Activated CD8-positive, alpha-beta T cell treated with anti-CD3 and anti-CD28 coated beads, Interleukin-2, amount 10 ng/mL, durations not matched to agents 7 days and 5 days (primary cell): ENCODE results near the gene SEC22B. TPM values are rescaled to one million over a fixed set of nuclear protein-coding genes. Genes with fewer than 3 reads are reported as not detected.
"Not testable (repeated sequence)": the region's sequence is repeated elsewhere in the genome, so short reads cannot be mapped to it uniquely, and the experiment has no call there.

Source experiments
- ATAC-seq: fragments of 150-1000 bp; cut with Tn5 transposase; one replicate; pipeline ENCODE4 v1.10.0; 2021; ENCODE audit warnings: moderate library complexity
- CTCF ChIA-PET: fragments of 350-600 bp; sonication (Branson Sonifier 250); formaldehyde crosslinking; loops from one replicate; lab custom pipeline; 2021; ENCODE audit warnings: antibody characterized with exemption; lab: Charles Lee
- POLR2A ChIA-PET: fragments of 350-600 bp; sonication (Branson Sonifier 250); formaldehyde crosslinking; loops from one replicate; lab custom pipeline; 2021; ENCODE audit warnings: antibody characterized with exemption; lab: Charles Lee
- DNase-seq: peaks from one replicate; pipeline ENCODE4 v3.0.0-alpha.2; 2020
- H3K27ac Mint-ChIP-seq: one replicate; pipeline ENCODE4 v1.8.0; 2021; ENCODE audit warnings: mild to moderate bottlenecking, mixed read lengths
- H3K27me3 Mint-ChIP-seq: one replicate; pipeline ENCODE4 v1.8.0; 2021; ENCODE audit warnings: low read depth, mixed read lengths
- H3K36me3 Mint-ChIP-seq: one replicate; pipeline ENCODE4 v1.8.0; 2021; ENCODE audit warnings: low read depth, mixed read lengths
- H3K4me1 Mint-ChIP-seq: one replicate; pipeline ENCODE4 v1.8.0; 2021; ENCODE audit warnings: low read depth, mixed read lengths
- H3K4me3 Mint-ChIP-seq: one replicate; pipeline ENCODE4 v1.8.0; 2021; ENCODE audit warnings: mild to moderate bottlenecking, mixed read lengths
- H3K9me3 Mint-ChIP-seq: one replicate; pipeline ENCODE4 v1.8.0; 2022; ENCODE audit warnings: mixed read lengths; ENCODE audit not compliant: insufficient read depth
- total RNA-seq, 2 experiments: library from RNA; stranded (reverse); gene quantifications; one replicate each; pipeline ENCODE4 v1.2.3, GENCODE V29; 2021

Gene SEC22B
- total RNA-seq, 2 experiments from 2014 or later: 21.9 to 22.4 TPM

GRCh38 chr1:120123813-120124510 lies 52.4 kb downstream of the SEC22B start:
- H3K36me3 Mint-ChIP-seq, POLR2A ChIA-PET, DNase-seq, CTCF ChIA-PET, H3K27ac Mint-ChIP-seq, H3K4me3 Mint-ChIP-seq, H3K27me3 Mint-ChIP-seq, H3K9me3 Mint-ChIP-seq: not testable (repeated sequence)
- peaks cover 19% of the 10 kb centered on the region for H3K4me1 Mint-ChIP-seq
- ATAC-seq: peak; percentile 48

DNA sequence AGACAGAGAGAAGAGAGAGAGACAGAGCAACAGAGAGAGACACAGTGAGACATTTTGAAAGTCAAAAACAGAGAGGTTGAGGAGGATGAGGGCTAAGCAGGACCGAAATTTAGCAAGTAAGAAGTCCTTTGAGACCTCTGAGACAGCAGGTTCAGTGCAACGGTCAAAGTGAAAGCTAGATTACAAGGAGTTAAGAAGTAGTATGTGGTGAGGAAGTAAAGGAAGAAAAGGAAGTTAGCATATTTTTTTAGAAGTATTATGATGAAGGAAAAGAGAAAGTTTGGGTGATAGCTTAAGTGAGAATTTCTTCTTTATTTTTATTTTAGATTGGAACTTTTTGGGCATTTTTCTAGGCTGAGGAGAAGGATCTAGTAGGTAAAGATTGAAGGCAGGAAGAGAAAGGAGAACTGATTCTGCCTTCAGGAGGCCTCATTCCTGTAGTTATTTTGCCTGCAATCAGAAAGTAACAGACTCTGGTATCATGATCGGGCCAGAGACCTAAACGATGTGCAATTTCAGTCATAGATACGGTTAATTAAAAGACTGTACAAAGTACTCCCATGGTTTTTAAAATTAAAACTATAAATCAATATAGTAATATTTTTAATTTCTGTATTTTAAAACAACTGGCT lies 53.9 kb downstream of the SEC22B start:
- H3K4me3 Mint-ChIP-seq, CTCF ChIA-PET, H3K27me3 Mint-ChIP-seq, DNase-seq, H3K36me3 Mint-ChIP-seq, H3K9me3 Mint-ChIP-seq, POLR2A ChIA-PET: not testable (repeated sequence)
- ATAC-seq: peak; percentile 80
- peak overlapping the region; percentile 87 for H3K27ac Mint-ChIP-seq
- peaks cover 22% of the 10 kb centered on the region for H3K4me1 Mint-ChIP-seq

DNA sequence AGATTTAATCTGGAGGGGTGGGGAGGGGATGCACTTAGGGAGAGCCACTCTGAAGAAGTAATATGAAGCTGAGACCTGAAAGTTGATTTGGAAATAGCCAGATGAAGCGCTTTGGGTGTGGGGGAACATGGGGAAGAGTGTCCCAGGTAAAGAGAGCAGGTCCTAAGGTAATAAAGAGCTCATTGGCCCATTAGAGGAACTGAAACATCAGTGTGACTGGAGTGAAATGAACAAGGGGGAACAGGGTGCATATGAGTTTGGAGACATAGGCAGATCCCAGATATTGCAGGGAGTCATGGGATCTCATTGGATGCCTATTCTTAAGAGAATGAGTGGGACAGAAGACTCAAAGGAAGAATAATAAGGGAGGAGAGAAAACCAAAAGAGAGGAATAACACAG lies 54.5 kb downstream of the SEC22B start:
- Mint-ChIP-seq H3K4me1 (peaks cover 22% of the 10 kb centered on the region), H3K27ac (peak overlapping the region; percentile 66)
- H3K36me3 Mint-ChIP-seq, H3K27me3 Mint-ChIP-seq, ATAC-seq, CTCF ChIA-PET, H3K9me3 Mint-ChIP-seq, POLR2A ChIA-PET, H3K4me3 Mint-ChIP-seq, DNase-seq: not testable (repeated sequence)

- H3K9me3 Mint-ChIP-seq, CTCF ChIA-PET, POLR2A ChIA-PET, H3K4me3 Mint-ChIP-seq, DNase-seq, H3K27me3 Mint-ChIP-seq, ATAC-seq, H3K27ac Mint-ChIP-seq, H3K36me3 Mint-ChIP-seq: not testable (repeated sequence)
- peaks cover 22% of the 10 kb centered on the region for H3K4me1 Mint-ChIP-seq
Measured at GRCh38 chr1:120120525-120120924, 55.8 kb downstream of the SEC22B start.

DNA sequence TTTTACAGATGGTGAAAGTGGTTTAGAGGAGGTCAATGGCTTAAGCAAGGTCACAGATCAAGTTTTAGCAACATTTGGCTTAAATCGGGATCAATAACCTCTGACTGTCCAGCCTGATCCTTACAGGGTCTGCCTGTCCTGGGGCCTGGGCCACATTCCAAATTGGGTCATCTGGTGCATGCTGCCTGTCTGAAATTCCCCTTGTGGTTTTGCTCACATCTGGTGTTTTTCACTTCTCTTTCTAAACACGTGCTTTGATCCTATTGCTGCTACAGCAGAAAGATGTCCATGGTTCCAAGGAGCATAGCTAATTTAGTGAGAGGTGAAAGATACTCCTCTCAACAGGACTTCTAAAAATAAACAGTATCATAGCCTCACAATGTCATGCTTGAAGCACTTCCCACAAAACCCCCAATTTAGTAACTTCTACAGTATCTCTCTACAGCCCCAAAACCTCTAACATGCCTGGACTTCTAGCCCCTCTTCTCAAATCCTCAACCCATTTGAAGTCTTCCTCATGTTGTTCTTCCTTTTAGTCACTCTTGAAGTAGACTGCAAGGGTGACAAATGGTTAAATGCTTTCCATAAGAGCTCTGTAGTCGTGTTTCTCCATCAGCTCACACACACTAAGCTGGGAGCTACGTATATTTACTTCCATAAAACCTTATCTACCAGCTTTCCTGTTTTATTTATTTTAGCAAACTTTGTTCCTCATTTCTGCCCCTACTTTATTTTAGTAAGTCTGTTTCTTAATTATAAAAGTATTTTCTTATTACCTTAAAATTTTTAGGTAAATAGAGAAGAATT lies 58.7 kb downstream of the SEC22B start:
- POLR2A ChIA-PET: not testable (repeated sequence)

GRCh38 chr1:120116094-120116493 lies 60.2 kb downstream of the SEC22B start:
- DNase-seq, H3K36me3 Mint-ChIP-seq, H3K9me3 Mint-ChIP-seq, POLR2A ChIA-PET, CTCF ChIA-PET, ATAC-seq, H3K27ac Mint-ChIP-seq, H3K27me3 Mint-ChIP-seq, H3K4me3 Mint-ChIP-seq: not testable (repeated sequence)
- peaks cover 12% of the 10 kb centered on the region for H3K4me1 Mint-ChIP-seq

More for the DNA sequence above, 58.7 kb downstream of the SEC22B start:
- CTCF ChIA-PET, H3K27ac Mint-ChIP-seq, H3K9me3 Mint-ChIP-seq, H3K27me3 Mint-ChIP-seq, ATAC-seq, DNase-seq, H3K4me3 Mint-ChIP-seq, H3K36me3 Mint-ChIP-seq: not testable (repeated sequence)
- peaks cover 10% of the 10 kb centered on the region for H3K4me1 Mint-ChIP-seq

DNA sequence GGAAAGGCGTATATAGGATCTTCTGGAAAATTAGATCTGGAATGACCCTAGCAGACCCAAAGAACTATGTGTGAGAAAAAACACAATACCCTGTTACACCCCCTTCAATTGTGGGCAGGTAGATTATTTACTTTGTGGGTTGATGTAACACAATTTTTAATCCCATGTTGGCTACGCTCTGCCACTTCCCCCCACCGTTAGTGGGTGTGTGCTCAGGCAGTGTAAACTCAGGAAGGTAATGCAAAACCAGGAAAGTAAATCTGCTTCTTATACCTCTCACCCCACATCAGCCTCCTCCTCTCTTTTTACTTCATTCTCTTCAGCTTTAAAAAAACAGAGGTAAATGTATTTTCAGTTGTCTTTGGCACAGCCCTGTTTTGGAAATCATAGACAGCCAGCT lies 63.2 kb downstream of the SEC22B start:
- POLR2A ChIA-PET, ATAC-seq, CTCF ChIA-PET, H3K36me3 Mint-ChIP-seq, H3K4me1 Mint-ChIP-seq, H3K9me3 Mint-ChIP-seq, H3K27me3 Mint-ChIP-seq, DNase-seq, H3K4me3 Mint-ChIP-seq, H3K27ac Mint-ChIP-seq: not testable (repeated sequence)

DNA sequence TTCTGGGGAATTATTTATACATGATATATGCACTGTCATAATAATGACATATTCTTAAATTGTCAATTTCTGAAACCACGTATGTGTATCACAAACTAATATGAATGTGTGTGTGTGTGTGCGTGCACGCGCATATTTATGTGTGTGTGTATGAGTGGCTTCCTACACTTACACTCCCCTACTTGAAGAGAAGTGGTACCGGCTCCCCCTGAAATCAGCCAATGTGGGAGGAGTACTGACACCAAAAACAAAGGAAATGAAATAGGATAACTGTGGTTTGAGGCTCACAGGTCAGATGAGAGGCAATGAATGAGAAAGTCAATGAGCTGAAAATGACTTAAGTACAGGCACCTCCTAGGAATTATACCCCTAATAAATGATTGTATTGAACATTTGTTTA lies 64.1 kb downstream of the SEC22B start:
- CTCF ChIA-PET, POLR2A ChIA-PET, DNase-seq, H3K36me3 Mint-ChIP-seq, H3K4me3 Mint-ChIP-seq, H3K9me3 Mint-ChIP-seq, H3K27ac Mint-ChIP-seq, H3K4me1 Mint-ChIP-seq, H3K27me3 Mint-ChIP-seq, ATAC-seq: not testable (repeated sequence)

- POLR2A ChIA-PET, CTCF ChIA-PET, H3K36me3 Mint-ChIP-seq, ATAC-seq, DNase-seq, H3K27ac Mint-ChIP-seq, H3K4me1 Mint-ChIP-seq, H3K4me3 Mint-ChIP-seq, H3K9me3 Mint-ChIP-seq, H3K27me3 Mint-ChIP-seq: not testable (repeated sequence)
Measured at GRCh38 chr1:120111771-120112170, 64.5 kb downstream of the SEC22B start.

DNA sequence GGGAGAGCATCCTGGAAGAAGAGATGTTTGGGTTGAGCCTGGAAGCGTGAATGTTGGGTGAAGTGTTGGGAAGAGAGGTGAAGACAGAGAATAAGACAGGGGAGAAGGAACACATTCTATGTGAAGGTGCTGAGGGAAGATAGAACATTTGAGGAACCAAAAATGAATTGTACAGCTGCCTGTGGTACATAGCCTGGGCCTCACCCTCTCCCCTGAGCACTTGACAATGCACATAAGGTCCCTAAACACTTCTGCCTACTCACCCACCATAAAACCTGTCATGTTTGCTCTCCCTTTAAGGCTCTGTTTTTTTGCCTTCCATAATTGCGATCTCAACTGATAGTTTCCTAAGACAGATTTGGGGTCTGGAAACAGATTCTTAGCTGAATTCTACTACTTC lies 65.3 kb downstream of the SEC22B start:
- H3K9me3 Mint-ChIP-seq, POLR2A ChIA-PET, H3K36me3 Mint-ChIP-seq, H3K4me3 Mint-ChIP-seq, H3K27ac Mint-ChIP-seq, DNase-seq, H3K4me1 Mint-ChIP-seq, H3K27me3 Mint-ChIP-seq, CTCF ChIA-PET: not testable (repeated sequence)
- peak; percentile 23 for ATAC-seq

- ATAC-seq, DNase-seq, H3K36me3 Mint-ChIP-seq, POLR2A ChIA-PET, CTCF ChIA-PET, H3K4me3 Mint-ChIP-seq, H3K27me3 Mint-ChIP-seq, H3K27ac Mint-ChIP-seq, H3K9me3 Mint-ChIP-seq: not testable (repeated sequence)
- peaks cover 18% of the 10 kb centered on the region for H3K4me1 Mint-ChIP-seq
Measured at GRCh38 chr1:120109656-120110055, 66.7 kb downstream of the SEC22B start.

DNA sequence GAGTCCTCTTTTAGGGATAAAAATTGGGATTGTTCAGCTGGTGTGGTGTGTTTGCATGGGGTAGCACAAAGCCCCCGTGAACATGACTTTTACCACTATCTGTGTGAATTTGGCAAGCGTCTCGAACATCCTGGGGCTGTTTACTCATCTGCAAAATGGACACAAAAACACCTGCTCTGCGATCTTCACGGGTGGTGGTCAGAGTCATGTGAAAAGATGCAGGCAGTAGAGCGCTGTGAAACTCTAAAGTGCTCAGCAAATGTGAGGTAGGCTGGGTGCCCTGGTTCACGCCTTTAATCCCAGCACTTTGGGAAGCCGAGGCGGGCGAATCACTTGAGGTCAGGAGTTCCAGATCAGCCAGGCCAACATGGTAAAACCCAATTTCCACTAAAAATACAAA lies 67.1 kb downstream of the SEC22B start:
- POLR2A ChIA-PET, H3K9me3 Mint-ChIP-seq, H3K36me3 Mint-ChIP-seq, H3K27me3 Mint-ChIP-seq, DNase-seq, CTCF ChIA-PET, H3K27ac Mint-ChIP-seq, H3K4me3 Mint-ChIP-seq, ATAC-seq: not testable (repeated sequence)
- peaks cover 23% of the 10 kb centered on the region for H3K4me1 Mint-ChIP-seq
